ENCODE data around the gene TRIM5.

GRCh38 chr11:5686426-5686825, 1.6 kb upstream of the TRIM5 start:
- TF ChIP-seq CTCF (IDR thresholded peaks at IDR 0.05; ENCODE audit: low read depth, low read length) (no peak), EZH2phosphoT487 (IDR thresholded peaks at IDR 0.05; ENCODE audit: low read depth) (no peak)
